D721Med (cell line): Measurements from ENCODE around the gene THSD8.

Experiments used
- DNase-seq: peaks from one replicate; pipeline ENCODE4 v3.0.0; 2011; ENCODE audit warnings: low spot score; ENCODE audit not compliant: insufficient read length
- FAIRE-seq: peaks from 2 replicates; lab custom pipeline; 2011; peaks lifted over from hg19 to GRCh38; lab: Jason Lieb, UNC
- TF ChIP-seq, protein P1 (sequence below): IDR thresholded peaks from 2 replicates; pipeline ENCODE4 v1.5.1; 2012; ENCODE audit warnings: mild to moderate bottlenecking, control low read depth; ENCODE audit not compliant: insufficient read depth; ENCODE audit errors: missing control alignments

Gene THSD8

DNA sequence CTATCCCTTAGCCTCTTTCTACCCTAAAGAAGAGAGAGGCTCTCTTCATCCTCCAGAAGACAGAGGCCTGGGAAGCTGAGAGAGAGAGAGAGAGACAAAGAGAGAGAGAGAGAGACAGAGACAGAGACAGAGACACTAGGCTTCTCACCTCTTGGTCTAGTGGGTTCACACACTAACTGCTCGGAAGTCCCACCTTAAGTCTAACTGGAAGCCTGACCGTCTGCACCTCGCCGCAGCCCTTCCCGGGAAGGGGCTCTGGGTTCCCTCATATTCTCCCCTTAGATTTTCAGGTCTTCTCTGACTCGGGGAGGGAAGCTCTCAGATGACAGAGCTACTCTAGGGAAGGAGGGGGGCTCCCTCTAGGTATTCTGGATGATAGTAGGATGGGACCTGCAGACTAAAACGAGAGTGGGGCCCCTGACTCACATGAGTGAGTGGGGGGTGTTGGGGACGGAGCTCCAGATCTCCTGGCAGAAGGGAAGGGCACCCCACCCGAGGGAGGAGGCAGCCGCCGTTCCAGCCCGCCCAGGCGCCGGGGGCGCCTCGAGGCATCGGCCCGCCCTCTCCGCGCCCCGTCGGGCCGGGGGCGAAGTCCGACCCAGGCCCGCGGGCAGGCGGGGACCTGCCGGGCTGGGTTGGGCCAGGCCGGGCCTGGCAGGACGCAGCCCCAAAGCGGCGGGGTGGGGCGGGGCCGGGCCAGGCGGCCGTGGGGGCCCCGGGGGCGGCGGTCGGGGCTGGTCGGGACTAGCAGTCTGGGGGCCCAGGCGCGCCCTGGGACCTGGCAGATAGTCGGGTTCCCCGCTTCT lies 12.6 kb upstream of the THSD8 start:
- TF ChIP-seq, protein P1, sequence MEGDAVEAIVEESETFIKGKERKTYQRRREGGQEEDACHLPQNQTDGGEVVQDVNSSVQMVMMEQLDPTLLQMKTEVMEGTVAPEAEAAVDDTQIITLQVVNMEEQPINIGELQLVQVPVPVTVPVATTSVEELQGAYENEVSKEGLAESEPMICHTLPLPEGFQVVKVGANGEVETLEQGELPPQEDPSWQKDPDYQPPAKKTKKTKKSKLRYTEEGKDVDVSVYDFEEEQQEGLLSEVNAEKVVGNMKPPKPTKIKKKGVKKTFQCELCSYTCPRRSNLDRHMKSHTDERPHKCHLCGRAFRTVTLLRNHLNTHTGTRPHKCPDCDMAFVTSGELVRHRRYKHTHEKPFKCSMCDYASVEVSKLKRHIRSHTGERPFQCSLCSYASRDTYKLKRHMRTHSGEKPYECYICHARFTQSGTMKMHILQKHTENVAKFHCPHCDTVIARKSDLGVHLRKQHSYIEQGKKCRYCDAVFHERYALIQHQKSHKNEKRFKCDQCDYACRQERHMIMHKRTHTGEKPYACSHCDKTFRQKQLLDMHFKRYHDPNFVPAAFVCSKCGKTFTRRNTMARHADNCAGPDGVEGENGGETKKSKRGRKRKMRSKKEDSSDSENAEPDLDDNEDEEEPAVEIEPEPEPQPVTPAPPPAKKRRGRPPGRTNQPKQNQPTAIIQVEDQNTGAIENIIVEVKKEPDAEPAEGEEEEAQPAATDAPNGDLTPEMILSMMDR = no peak
- DNase-seq (no peak), FAIRE-seq (no peak)

DNA sequence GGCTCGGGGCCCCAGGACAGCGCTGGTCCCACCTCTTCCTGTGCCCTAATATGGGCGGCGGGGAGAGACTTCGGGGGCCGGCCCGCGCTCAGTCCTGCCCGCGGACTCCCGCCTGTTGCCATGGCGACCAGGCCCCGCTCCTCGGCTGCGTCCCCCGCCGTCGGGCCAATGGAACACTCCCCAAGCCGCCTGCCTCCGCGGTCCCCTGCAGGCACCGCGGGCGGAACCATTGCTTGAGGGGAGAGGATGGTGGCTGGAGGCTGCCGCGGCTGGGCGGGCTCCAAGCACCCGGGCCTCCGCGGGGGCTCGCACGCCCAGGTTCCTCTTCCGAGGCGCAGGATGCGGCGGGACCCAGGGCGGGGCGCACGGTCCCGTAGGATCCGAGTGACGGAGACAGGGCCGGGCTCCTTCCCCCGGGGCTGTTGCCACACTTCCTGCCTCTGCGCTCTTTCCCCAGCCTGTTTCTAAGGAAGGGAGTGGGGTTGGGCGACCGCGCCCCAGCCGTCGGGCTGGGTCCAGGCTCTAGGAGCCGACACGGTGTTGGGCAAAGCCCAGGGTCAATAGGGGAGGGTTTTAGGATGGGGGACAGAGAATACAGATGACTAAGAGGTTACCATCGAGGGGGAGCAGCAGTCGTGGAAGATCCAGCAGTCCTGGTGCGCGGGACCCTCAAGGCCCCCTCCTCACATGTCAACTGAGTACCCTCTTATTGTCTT lies 11.8 kb upstream of the THSD8 start:
- DNase-seq (peak; percentile 88), FAIRE-seq (no peak)
- TF ChIP-seq, protein P1 = no peak

DNA sequence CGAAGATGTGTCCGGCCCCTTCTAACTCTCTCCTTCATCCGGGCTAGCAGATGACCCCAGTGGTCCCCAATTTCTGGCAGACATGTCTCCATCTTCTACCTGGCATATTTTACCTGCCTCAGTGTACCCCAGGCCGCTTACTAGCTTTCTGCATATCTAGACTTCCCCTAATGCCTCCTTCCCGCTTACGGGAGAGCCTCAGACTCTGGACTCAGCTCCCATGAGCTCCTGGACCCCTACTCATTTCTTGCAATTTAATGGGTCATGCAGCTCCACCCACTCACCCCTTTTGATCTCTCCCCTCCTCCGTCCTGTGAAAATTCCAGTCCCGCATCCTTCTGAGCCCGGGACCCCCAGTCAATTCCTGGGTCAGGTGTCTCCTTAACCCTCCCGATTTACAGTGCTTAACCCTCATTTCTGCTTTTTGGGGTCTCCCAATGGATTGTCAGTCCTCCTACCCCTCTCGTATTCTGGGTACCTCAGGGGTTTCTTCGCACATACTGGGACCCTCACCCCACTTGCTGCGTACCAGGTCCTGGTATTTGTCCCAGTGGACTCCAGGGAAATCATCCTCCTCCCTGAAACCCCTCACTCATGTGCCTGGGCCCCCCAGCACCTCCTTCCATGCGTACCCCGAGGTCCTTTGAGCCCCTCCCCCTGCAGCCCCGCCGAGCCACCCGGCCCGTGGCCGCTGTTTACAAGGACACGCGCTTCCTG lies 11.1 kb upstream of the THSD8 start:
- DNase-seq = no peak
- no peak for FAIRE-seq
- TF ChIP-seq, protein P1 = no peak

DNA sequence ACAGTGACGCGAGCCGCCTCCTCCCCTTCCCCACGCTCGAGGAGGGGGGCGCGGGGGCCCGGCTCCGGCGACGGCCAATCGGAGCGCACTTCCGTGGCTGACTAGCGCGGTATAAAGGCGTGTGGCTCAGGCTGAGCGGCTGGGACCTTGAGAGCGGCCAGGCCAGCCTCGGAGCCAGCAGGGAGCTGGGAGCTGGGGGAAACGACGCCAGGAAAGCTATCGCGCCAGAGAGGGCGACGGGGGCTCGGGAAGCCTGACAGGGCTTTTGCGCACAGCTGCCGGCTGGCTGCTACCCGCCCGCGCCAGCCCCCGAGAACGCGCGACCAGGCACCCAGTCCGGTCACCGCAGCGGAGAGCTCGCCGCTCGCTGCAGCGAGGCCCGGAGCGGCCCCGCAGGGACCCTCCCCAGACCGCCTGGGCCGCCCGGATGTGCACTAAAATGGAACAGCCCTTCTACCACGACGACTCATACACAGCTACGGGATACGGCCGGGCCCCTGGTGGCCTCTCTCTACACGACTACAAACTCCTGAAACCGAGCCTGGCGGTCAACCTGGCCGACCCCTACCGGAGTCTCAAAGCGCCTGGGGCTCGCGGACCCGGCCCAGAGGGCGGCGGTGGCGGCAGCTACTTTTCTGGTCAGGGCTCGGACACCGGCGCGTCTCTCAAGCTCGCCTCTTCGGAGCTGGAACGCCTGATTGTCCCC lies 10.4 kb upstream of the THSD8 start, which contains the start of gene JUNB:
JUNB (plus strand) TSS at position 142 of the 706 bp plus-strand sequence; CDS start at position 428, 286 bp downstream.
- TF ChIP-seq, protein P1 = no peak
- FAIRE-seq (no peak), DNase-seq (peak; percentile 76)

DNA sequence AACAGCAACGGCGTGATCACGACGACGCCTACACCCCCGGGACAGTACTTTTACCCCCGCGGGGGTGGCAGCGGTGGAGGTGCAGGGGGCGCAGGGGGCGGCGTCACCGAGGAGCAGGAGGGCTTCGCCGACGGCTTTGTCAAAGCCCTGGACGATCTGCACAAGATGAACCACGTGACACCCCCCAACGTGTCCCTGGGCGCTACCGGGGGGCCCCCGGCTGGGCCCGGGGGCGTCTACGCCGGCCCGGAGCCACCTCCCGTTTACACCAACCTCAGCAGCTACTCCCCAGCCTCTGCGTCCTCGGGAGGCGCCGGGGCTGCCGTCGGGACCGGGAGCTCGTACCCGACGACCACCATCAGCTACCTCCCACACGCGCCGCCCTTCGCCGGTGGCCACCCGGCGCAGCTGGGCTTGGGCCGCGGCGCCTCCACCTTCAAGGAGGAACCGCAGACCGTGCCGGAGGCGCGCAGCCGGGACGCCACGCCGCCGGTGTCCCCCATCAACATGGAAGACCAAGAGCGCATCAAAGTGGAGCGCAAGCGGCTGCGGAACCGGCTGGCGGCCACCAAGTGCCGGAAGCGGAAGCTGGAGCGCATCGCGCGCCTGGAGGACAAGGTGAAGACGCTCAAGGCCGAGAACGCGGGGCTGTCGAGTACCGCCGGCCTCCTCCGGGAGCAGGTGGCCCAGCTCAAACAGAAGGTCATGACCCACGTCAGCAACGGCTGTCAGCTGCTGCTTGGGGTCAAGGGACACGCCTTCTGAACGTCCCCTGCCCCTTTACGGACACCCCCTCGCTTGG lies 9.6 kb upstream of the THSD8 start:
- DNase-seq = no peak
- no peak for FAIRE-seq
- TF ChIP-seq, protein P1 = no peak

DNA sequence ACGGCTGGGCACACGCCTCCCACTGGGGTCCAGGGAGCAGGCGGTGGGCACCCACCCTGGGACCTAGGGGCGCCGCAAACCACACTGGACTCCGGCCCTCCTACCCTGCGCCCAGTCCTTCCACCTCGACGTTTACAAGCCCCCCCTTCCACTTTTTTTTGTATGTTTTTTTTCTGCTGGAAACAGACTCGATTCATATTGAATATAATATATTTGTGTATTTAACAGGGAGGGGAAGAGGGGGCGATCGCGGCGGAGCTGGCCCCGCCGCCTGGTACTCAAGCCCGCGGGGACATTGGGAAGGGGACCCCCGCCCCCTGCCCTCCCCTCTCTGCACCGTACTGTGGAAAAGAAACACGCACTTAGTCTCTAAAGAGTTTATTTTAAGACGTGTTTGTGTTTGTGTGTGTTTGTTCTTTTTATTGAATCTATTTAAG lies 9.0 kb upstream of the THSD8 start:
- FAIRE-seq (no peak), DNase-seq (no peak)
- TF ChIP-seq, protein P1 = no peak
